B cell (primary cell): ENCODE results near the gene TBC1D32. TPM values are rescaled to one million over a fixed set of nuclear protein-coding genes. Genes with fewer than 3 reads are reported as not detected.

Experiments
- ATAC-seq: fragments of 200-7000 bp; cut with Tn5 transposase; one replicate; pipeline ENCODE4 v1.10.0; 2021; ENCODE audit warnings: low read depth, mild to moderate bottlenecking, moderate number of reproducible peaks, moderate library complexity
- CTCF ChIA-PET: fragments of 350-600 bp; sonication (Branson Sonifier 250); formaldehyde crosslinking; loops from one replicate; lab custom pipeline; 2021; ENCODE audit warnings: antibody characterized with exemption, inconsistent platforms; lab: Charles Lee
- POLR2A ChIA-PET: fragments of 350-600 bp; sonication (Branson Sonifier 250); formaldehyde crosslinking; loops from one replicate; lab custom pipeline; 2021; ENCODE audit warnings: antibody characterized with exemption; lab: Charles Lee
- DNase-seq: peaks from one replicate; pipeline ENCODE4 v3.0.0; 2013
- H2AFZ ChIP-seq: 2 replicates; pipeline ENCODE4 v1.6.1; 2012; ENCODE audit warnings: mild to moderate bottlenecking, low read depth, low read length; ENCODE audit not compliant: insufficient read depth, poor library complexity, severe bottlenecking
- H3K27ac ChIP-seq, 2 donors: 1 replicate in 1 of 2; 2 replicates in 1 of 2; pipeline ENCODE4 v1.5.1; 2012 to 2013; ENCODE audit warnings: low read length in 2 of 2, mild to moderate bottlenecking in 2 of 2, moderate library complexity in 1 of 2
- H3K27me3 ChIP-seq, 4 experiments: fragments of 200-600 bp in 1 of 4; sonication (generic) in 1 of 4; replicated peaks in 1 of 4; 1 replicate in 2 of 4; 2 replicates in 2 of 4; pipeline versions ENCODE4 v1.6.1 to v1.7.0; 2013 to 2016; ENCODE audit warnings: low read length in 3 of 4, mild to moderate bottlenecking in 2 of 4, mixed read lengths in 1 of 4, moderate library complexity in 1 of 4; ENCODE audit not compliant: insufficient read depth in 4 of 4, control insufficient read depth in 3 of 4; ENCODE audit errors: control extremely low read depth in 1 of 4
- H3K36me3 ChIP-seq, 2 experiments: replicated peaks in 1 of 2; 1 replicate in 1 of 2; 2 replicates in 1 of 2; pipeline versions ENCODE4 v1.6.1 to v1.7.1; 2013; ENCODE audit warnings: low read length in 1 of 2; ENCODE audit not compliant: insufficient read depth in 2 of 2, control insufficient read depth in 1 of 2; ENCODE audit errors: control extremely low read depth in 1 of 2, extremely low read depth in 1 of 2
- H3K4me1 ChIP-seq, 2 donors: fragments of 200-600 bp in 1 of 2; sonication (generic) in 1 of 2; 1 replicate in 1 of 2; 2 replicates in 1 of 2; pipeline versions ENCODE4 v1.5.1 to v1.6.1; 2013 to 2017; ENCODE audit warnings: low read length in 2 of 2; ENCODE audit not compliant: control insufficient read depth in 2 of 2, insufficient read depth in 2 of 2
- H3K4me2 ChIP-seq: replicated peaks from 2 replicates; pipeline ENCODE3; 2012; ENCODE audit warnings: mild to moderate bottlenecking, low read depth, low read length; ENCODE audit not compliant: poor library complexity, severe bottlenecking
- H3K4me3 ChIP-seq, 5 experiments: fragments of 200-600 bp in 1 of 5; sonication (generic) in 1 of 5; 1 replicate in 3 of 5; 2 replicates in 2 of 5; pipeline versions ENCODE4 v1.5.1 to v1.7.0; 2011 to 2016; ENCODE audit warnings: low read length in 4 of 5, mild to moderate bottlenecking in 4 of 5, low read depth in 2 of 5, control low read depth in 1 of 5, moderate library complexity in 1 of 5; ENCODE audit not compliant: insufficient read depth in 1 of 5; ENCODE audit errors: control extremely low read depth in 1 of 5, extremely low read depth in 1 of 5
- H3K79me2 ChIP-seq: fragments of 200-600 bp; sonication (generic); one replicate; pipeline ENCODE4 v1.6.0; 2016; ENCODE audit warnings: low read length; ENCODE audit not compliant: control insufficient read depth, insufficient read depth
- H3K9ac ChIP-seq: fragments of 200-600 bp; sonication (generic); 2 replicates; pipeline ENCODE4 v1.6.1; 2017; ENCODE audit warnings: mild to moderate bottlenecking, low read length, moderate library complexity
- H3K9me3 ChIP-seq, 3 donors: one replicate each; pipeline versions ENCODE4 v1.6.1 to v1.7.1; 2013; ENCODE audit warnings: low read length in 2 of 3; ENCODE audit not compliant: control insufficient read depth in 2 of 3, insufficient read depth in 1 of 3; ENCODE audit errors: control extremely low read depth in 1 of 3
- H4K20me1 ChIP-seq: 2 replicates; pipeline ENCODE4 v1.6.0; 2012; ENCODE audit warnings: mild to moderate bottlenecking, low read length; ENCODE audit not compliant: insufficient read depth, control insufficient read depth, poor library complexity, severe bottlenecking
- H3K27ac Mint-ChIP-seq: one replicate; pipeline ENCODE4 v1.8.0; 2021; ENCODE audit warnings: mixed read lengths
- H3K27me3 Mint-ChIP-seq: one replicate; pipeline ENCODE4 v1.8.0; 2021; ENCODE audit warnings: mixed read lengths
- H3K4me1 Mint-ChIP-seq: one replicate; pipeline ENCODE4 v1.8.0; 2021; ENCODE audit warnings: mixed read lengths
- H3K4me3 Mint-ChIP-seq: one replicate; pipeline ENCODE4 v1.8.0; 2021; ENCODE audit warnings: mixed read lengths
- H3K9me3 Mint-ChIP-seq: one replicate; pipeline ENCODE4 v1.8.0; 2022; ENCODE audit warnings: mixed read lengths; ENCODE audit not compliant: insufficient read depth
- CTCF ChIP-seq: fragments of 200-600 bp; IDR thresholded peaks from one replicate; pipeline ENCODE4 v1.8.0; 2022; ENCODE audit warnings: antibody characterized with exemption, mild to moderate bottlenecking
- EZH2 ChIP-seq: IDR thresholded peaks from 2 replicates; pipeline ENCODE4 v1.6.1; 2012; ENCODE audit warnings: borderline replicate concordance, low read depth, mild to moderate bottlenecking, moderate library complexity, low read length; ENCODE audit not compliant: insufficient read depth, poor library complexity, severe bottlenecking
- WGBS: methylation state at CpG from one replicate; pipeline ENCODE4 v1.1.5; 2013; ENCODE audit warnings: missing lambda C conversion rate; ENCODE audit not compliant: insufficient coverage; 5-methylcytosine and 5-hydroxymethylcytosine counted together
- intact Hi-C: fragments of 100-400 bp; cut with micrococcal nuclease; formaldehyde crosslinking; loops from one replicate; pipeline ENCODE4 v1.10.0; 2022
- polyA plus RNA-seq: library from polyadenylated mRNA; depleted of rRNA; stranded (reverse); fragments of >200 nt; gene quantifications from 2 replicates; pipeline ENCODE4 v1.2.3, GENCODE V29; 2012
- total RNA-seq, 2 donors: library from RNA; stranded (reverse); fragments of 120-200 nt in 1 of 2; gene quantifications; 1 replicate in 1 of 2; 2 replicates in 1 of 2; pipeline versions ENCODE4 v1.2.3 to v1.2.4, GENCODE V29; 2013 to 2022

TBC1D32 gene
- total and polyA plus RNA-seq, 2 donors (not counting 1 experiment from before 2014, with no cell fraction given): 9.0 to 20.9 TPM

- no peaks in the 10 kb centered on the region for H3K9me3 Mint-ChIP-seq
- H3K27me3 Mint-ChIP-seq: peaks cover 28% of the 10 kb centered on the region
- CTCF ChIA-PET: no interaction called here
- POLR2A ChIA-PET: no interaction called here
- H3K36me3 ChIP-seq: no peaks in the 10 kb centered on the region
- intact Hi-C loops: no loop called here
- no peaks in the 10 kb centered on the region for H3K79me2 ChIP-seq
- no CpG with 5 or more reads among the region's 3 CpGs for WGBS
- H3K27ac ChIP-seq: no peak overlapping the region
- no peaks in the 10 kb centered on the region for H3K4me1 Mint-ChIP-seq
- H3K9ac ChIP-seq: no peak overlapping the region
- TF ChIP-seq EZH2 (no peak), CTCF (no peak)
- H3K4me3 Mint-ChIP-seq: no peak overlapping the region
- no peak overlapping the region for H2AFZ ChIP-seq
- peaks cover 0 to 7% (median 2%) of the 10 kb centered on the region in 4 experiments for H3K27me3 ChIP-seq
- no peaks in the 10 kb centered on the region for H3K9me3 ChIP-seq
- DNase-seq (no peak), ATAC-seq (no peak)
- no peak overlapping the region for H3K27ac Mint-ChIP-seq
- H3K4me1 ChIP-seq: no peaks in the 10 kb centered on the region
- no peak overlapping the region for H3K4me2 ChIP-seq
- H3K4me3 ChIP-seq: no peak overlapping the region
- H4K20me1 ChIP-seq: no peaks in the 10 kb centered on the region
Observed at GRCh38 chr6:121347484-121347883, 13.2 kb upstream of the TBC1D32 start.

GRCh38 chr6:121344539-121344938, 10.3 kb upstream of the TBC1D32 start:
- H3K79me2 ChIP-seq: no peaks in the 10 kb centered on the region
- Mint-ChIP-seq H3K4me3 (no peak overlapping the region), H3K9me3 (no peaks in the 10 kb centered on the region), H3K4me1 (no peaks in the 10 kb centered on the region), H3K27ac (no peak overlapping the region), H3K27me3 (peaks cover 11% of the 10 kb centered on the region)
- H4K20me1 ChIP-seq: no peaks in the 10 kb centered on the region
- CTCF ChIA-PET: no interaction called here
- no peak overlapping the region for H3K4me3 ChIP-seq
- no CpG with 5 or more reads among the region's 2 CpGs for WGBS
- TF ChIP-seq EZH2 (no peak), CTCF (no peak)
- intact Hi-C loops: no loop called here
- H3K9me3 ChIP-seq: no peaks in the 10 kb centered on the region
- peaks cover 0 to 5% (median 2%) of the 10 kb centered on the region in 4 experiments for H3K27me3 ChIP-seq
- no peaks in the 10 kb centered on the region for H3K36me3 ChIP-seq
- H3K4me2 ChIP-seq: no peak overlapping the region
- H3K27ac ChIP-seq: no peak overlapping the region
- POLR2A ChIA-PET: no interaction called here
- no peaks in the 10 kb centered on the region for H3K4me1 ChIP-seq
- no peak overlapping the region for H3K9ac ChIP-seq
- ATAC-seq (no peak), DNase-seq (no peak)
- H2AFZ ChIP-seq: no peak overlapping the region
